Occipital lobe (tissue), 2 donors: ENCODE data around the gene MRPL50. TPM values are rescaled to one million over a fixed set of nuclear protein-coding genes. Genes with fewer than 3 reads are reported as not detected.

Experiments used
- DNase-seq: peaks from one replicate; lab custom pipeline; 2025; lab: John Stamatoyannopoulos, UW
- total RNA-seq: library from RNA; depleted of rRNA; stranded (reverse); fragments of >200 nt; gene quantifications from one replicate; pipeline ENCODE4 v1.2.3, GENCODE V29; 2014

The MRPL50 gene
- total RNA-seq, 1 donor from 2014 or later = 55.8 TPM

- DNase-seq = no peak
Observed at GRCh38 chr9:101341958-101342357, 56.5 kb downstream of the MRPL50 start.

Other genes starting within 250 kb of the MRPL50 start
- gene BAAT, start 13.6 kb downstream of the MRPL50 start, total RNA-seq = 0.31 TPM
- gene ZNF189, start 233 bp upstream of the MRPL50 start, total RNA-seq = 56.5 TPM
- 0.16 TPM for gene ALDOB, start 37.2 kb upstream of the MRPL50 start, total RNA-seq
- 33.7 TPM for gene RNF20, start 135.2 kb upstream of the MRPL50 start, total RNA-seq
- gene PPP3R2, start 196.4 kb upstream of the MRPL50 start, total RNA-seq = not detected